ENCODE measurements around the gene DPY19L2.
"Not testable (repeated sequence)": the region's sequence is repeated elsewhere in the genome, so short reads cannot be mapped to it uniquely, and the experiment has no call there.

DNA sequence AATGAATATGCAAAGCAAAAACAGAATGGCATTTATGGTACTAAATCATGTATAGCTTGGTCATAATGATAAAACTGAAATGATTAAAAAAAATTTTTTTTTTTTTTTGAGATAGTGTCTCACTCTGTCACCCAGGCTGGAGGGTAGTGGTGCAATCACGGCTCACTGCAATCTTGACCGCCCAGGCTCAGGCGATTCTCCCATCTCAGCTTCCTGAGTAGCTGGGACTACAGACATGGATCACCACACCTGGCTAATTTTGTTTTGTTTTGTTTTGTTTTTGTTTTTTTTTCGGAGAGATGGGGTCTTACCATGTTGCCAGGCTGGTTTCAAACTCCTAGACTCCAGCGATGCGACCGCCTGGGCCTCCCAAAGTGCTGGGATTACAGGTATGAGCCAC, 138.7 kb downstream of the DPY19L2 start:
- TF ChIP-seq RAD21 (CRISPR knock-in tag; IDR thresholded peaks at IDR 0.05); ZNF781 (CRISPR knock-in tag; IDR thresholded peaks at IDR 0.05; ENCODE audit: borderline replicate concordance, not compliant biosample characterization); TAF15 (IDR thresholded peaks at IDR 0.05; ENCODE audit: low read depth, low read length, poor library complexity, severe bottlenecking); KLF6 (CRISPR knock-in tag; IDR thresholded peaks at IDR 0.05); MXI1 (IDR thresholded peaks at IDR 0.05; ENCODE audit: borderline replicate concordance, low read depth, low read length); ZSCAN20 (CRISPR knock-in tag; IDR thresholded peaks at IDR 0.05; ENCODE audit: borderline replicate concordance); ZNF549 (CRISPR knock-in tag; IDR thresholded peaks at IDR 0.05): not testable (repeated sequence)
- TF ChIP-seq, protein P1, sequence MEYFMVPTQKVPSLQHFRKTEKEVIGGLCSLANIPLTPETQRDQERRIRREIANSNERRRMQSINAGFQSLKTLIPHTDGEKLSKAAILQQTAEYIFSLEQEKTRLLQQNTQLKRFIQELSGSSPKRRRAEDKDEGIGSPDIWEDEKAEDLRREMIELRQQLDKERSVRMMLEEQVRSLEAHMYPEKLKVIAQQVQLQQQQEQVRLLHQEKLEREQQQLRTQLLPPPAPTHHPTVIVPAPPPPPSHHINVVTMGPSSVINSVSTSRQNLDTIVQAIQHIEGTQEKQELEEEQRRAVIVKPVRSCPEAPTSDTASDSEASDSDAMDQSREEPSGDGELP (IDR thresholded peaks at IDR 0.05; ENCODE audit: borderline replicate concordance, low read depth): not testable (repeated sequence)
- TF ChIP-seq, protein P2, sequence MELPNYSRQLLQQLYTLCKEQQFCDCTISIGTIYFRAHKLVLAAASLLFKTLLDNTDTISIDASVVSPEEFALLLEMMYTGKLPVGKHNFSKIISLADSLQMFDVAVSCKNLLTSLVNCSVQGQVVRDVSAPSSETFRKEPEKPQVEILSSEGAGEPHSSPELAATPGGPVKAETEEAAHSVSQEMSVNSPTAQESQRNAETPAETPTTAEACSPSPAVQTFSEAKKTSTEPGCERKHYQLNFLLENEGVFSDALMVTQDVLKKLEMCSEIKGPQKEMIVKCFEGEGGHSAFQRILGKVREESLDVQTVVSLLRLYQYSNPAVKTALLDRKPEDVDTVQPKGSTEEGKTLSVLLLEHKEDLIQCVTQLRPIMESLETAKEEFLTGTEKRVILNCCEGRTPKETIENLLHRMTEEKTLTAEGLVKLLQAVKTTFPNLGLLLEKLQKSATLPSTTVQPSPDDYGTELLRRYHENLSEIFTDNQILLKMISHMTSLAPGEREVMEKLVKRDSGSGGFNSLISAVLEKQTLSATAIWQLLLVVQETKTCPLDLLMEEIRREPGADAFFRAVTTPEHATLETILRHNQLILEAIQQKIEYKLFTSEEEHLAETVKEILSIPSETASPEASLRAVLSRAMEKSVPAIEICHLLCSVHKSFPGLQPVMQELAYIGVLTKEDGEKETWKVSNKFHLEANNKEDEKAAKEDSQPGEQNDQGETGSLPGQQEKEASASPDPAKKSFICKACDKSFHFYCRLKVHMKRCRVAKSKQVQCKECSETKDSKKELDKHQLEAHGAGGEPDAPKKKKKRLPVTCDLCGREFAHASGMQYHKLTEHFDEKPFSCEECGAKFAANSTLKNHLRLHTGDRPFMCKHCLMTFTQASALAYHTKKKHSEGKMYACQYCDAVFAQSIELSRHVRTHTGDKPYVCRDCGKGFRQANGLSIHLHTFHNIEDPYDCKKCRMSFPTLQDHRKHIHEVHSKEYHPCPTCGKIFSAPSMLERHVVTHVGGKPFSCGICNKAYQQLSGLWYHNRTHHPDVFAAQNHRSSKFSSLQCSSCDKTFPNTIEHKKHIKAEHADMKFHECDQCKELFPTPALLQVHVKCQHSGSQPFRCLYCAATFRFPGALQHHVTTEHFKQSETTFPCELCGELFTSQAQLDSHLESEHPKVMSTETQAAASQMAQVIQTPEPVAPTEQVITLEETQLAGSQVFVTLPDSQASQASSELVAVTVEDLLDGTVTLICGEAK (IDR thresholded peaks at IDR 0.05): not testable (repeated sequence)
- TF ChIP-seq, protein P2 (CRISPR knock-in tag; IDR thresholded peaks at IDR 0.05): not testable (repeated sequence)
- TF ChIP-seq, protein P3, sequence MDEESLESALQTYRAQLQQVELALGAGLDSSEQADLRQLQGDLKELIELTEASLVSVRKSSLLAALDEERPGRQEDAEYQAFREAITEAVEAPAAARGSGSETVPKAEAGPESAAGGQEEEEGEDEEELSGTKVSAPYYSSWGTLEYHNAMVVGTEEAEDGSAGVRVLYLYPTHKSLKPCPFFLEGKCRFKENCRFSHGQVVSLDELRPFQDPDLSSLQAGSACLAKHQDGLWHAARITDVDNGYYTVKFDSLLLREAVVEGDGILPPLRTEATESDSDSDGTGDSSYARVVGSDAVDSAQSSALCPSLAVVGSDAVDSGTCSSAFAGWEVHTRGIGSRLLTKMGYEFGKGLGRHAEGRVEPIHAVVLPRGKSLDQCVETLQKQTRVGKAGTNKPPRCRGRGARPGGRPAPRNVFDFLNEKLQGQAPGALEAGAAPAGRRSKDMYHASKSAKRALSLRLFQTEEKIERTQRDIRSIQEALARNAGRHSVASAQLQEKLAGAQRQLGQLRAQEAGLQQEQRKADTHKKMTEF (CRISPR knock-in tag; IDR thresholded peaks at IDR 0.05): not testable (repeated sequence)
- TF ChIP-seq, protein P4, sequence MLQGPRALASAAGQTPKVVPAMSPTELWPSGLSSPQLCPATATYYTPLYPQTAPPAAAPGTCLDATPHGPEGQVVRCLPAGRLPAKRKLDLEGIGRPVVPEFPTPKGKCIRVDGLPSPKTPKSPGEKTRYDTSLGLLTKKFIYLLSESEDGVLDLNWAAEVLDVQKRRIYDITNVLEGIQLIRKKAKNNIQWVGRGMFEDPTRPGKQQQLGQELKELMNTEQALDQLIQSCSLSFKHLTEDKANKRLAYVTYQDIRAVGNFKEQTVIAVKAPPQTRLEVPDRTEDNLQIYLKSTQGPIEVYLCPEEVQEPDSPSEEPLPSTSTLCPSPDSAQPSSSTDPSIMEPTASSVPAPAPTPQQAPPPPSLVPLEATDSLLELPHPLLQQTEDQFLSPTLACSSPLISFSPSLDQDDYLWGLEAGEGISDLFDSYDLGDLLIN (CRISPR knock-in tag; IDR thresholded peaks at IDR 0.05; ENCODE audit: borderline replicate concordance): not testable (repeated sequence)
- TF ChIP-seq, protein P5, sequence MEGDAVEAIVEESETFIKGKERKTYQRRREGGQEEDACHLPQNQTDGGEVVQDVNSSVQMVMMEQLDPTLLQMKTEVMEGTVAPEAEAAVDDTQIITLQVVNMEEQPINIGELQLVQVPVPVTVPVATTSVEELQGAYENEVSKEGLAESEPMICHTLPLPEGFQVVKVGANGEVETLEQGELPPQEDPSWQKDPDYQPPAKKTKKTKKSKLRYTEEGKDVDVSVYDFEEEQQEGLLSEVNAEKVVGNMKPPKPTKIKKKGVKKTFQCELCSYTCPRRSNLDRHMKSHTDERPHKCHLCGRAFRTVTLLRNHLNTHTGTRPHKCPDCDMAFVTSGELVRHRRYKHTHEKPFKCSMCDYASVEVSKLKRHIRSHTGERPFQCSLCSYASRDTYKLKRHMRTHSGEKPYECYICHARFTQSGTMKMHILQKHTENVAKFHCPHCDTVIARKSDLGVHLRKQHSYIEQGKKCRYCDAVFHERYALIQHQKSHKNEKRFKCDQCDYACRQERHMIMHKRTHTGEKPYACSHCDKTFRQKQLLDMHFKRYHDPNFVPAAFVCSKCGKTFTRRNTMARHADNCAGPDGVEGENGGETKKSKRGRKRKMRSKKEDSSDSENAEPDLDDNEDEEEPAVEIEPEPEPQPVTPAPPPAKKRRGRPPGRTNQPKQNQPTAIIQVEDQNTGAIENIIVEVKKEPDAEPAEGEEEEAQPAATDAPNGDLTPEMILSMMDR (CRISPR knock-in tag; IDR thresholded peaks at IDR 0.05): not testable (repeated sequence)
- TF ChIP-seq, protein P6, sequence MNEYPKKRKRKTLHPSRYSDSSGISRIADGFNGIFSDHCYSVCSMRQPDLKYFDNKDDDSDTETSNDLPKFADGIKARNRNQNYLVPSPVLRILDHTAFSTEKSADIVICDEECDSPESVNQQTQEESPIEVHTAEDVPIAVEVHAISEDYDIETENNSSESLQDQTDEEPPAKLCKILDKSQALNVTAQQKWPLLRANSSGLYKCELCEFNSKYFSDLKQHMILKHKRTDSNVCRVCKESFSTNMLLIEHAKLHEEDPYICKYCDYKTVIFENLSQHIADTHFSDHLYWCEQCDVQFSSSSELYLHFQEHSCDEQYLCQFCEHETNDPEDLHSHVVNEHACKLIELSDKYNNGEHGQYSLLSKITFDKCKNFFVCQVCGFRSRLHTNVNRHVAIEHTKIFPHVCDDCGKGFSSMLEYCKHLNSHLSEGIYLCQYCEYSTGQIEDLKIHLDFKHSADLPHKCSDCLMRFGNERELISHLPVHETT (CRISPR knock-in tag; conservative IDR thresholded peaks at IDR 0.05): not testable (repeated sequence)
